ENCODE data around the gene POLR3E.

The POLR3E gene

DNA sequence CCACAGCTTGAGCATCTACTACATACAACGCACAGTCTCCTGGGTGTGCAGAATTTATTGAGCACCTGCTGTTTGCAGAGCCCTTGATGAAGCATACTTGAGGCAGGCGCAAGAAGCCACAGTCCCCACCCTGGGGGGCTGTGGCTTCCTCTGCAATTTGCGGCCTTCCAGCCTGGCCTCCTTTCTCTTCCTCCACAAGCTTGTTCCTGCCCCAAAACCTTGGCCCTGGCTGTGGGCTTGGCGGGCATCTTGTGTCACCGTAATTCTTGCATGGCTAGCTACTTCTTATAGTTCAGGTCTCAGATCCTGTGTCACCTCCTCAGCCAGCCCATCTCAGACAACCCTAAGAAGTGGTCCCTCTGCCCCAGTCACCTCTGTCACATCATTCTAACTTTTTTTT, 43.9 kb upstream of the POLR3E start:
- Histone ChIP-seq H3K4me2 (ENCODE audit: low read length) (no peak overlapping the region), H3K4me3 (ENCODE audit: low read length) (no peak overlapping the region), H3K27ac (ENCODE audit: low read depth, low read length) (no peak overlapping the region), H3K79me2 (ENCODE audit: control insufficient read depth, low read length) (no peaks in the 10 kb centered on the region), H3K9me2 (replicated peaks; ENCODE audit: control insufficient read depth, low read length) (no peaks in the 10 kb centered on the region), H3F3A (ENCODE audit: control insufficient read depth, insufficient read depth) (no peaks in the 10 kb centered on the region), H3K9me3 (ENCODE audit: control insufficient read depth, insufficient read depth, low read length) (peaks cover 6% of the 10 kb centered on the region; the same call in 1 of the 2 replicates), H3K27me3 (ENCODE audit: control insufficient read depth, low read length) (no peaks in the 10 kb centered on the region), H3K4me1 (ENCODE audit: control insufficient read depth, low read length) (no peaks in the 10 kb centered on the region), H4K20me1 (ENCODE audit: control insufficient read depth, insufficient read depth, low read depth, low read length) (no peaks in the 10 kb centered on the region), H3K36me3 (ENCODE audit: control insufficient read depth, low read length) (peaks cover 23% of the 10 kb centered on the region)
- TF ChIP-seq, protein P1, sequence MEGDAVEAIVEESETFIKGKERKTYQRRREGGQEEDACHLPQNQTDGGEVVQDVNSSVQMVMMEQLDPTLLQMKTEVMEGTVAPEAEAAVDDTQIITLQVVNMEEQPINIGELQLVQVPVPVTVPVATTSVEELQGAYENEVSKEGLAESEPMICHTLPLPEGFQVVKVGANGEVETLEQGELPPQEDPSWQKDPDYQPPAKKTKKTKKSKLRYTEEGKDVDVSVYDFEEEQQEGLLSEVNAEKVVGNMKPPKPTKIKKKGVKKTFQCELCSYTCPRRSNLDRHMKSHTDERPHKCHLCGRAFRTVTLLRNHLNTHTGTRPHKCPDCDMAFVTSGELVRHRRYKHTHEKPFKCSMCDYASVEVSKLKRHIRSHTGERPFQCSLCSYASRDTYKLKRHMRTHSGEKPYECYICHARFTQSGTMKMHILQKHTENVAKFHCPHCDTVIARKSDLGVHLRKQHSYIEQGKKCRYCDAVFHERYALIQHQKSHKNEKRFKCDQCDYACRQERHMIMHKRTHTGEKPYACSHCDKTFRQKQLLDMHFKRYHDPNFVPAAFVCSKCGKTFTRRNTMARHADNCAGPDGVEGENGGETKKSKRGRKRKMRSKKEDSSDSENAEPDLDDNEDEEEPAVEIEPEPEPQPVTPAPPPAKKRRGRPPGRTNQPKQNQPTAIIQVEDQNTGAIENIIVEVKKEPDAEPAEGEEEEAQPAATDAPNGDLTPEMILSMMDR (IDR thresholded peaks at IDR 0.05; ENCODE audit: low read depth, low read length, poor library complexity, severe bottlenecking): no peak
- no peak for TF ChIP-seq EZH2phosphoT487 (IDR thresholded peaks at IDR 0.05; ENCODE audit: borderline replicate concordance, low read length)

DNA sequence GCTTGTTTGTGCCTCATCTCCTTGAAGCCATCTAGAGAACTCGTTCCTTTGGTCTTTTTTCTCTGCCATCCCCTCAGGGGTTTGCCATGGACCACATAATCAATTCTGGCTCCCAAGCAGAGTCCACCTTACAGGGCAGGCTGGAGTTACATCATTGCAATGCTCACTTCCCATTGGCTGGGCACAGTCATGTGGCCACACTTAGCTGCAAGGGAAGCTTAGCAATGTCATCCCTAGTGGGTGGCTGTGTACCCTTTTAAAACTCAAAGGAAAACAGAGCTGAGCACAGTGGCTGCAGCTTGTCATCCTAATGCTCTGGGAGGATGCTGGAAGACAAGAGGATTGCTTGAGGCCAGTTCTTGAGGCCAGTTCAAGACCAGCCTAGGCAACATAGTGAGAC, 41.9 kb upstream of the POLR3E start:
- Histone ChIP-seq H3K4me1 (ENCODE audit: control insufficient read depth, low read length) (no peaks in the 10 kb centered on the region), H3K4me3 (ENCODE audit: low read length) (no peak overlapping the region), H3F3A (ENCODE audit: control insufficient read depth, insufficient read depth) (no peaks in the 10 kb centered on the region), H3K79me2 (ENCODE audit: control insufficient read depth, low read length) (no peaks in the 10 kb centered on the region), H3K4me2 (ENCODE audit: low read length) (no peak overlapping the region), H3K27me3 (ENCODE audit: control insufficient read depth, low read length) (no peaks in the 10 kb centered on the region), H3K9me2 (replicated peaks; ENCODE audit: control insufficient read depth, low read length) (no peaks in the 10 kb centered on the region), H3K9me3 (ENCODE audit: control insufficient read depth, insufficient read depth, low read length) (peaks cover 7% of the 10 kb centered on the region; the same call in 1 of the 2 replicates), H4K20me1 (ENCODE audit: control insufficient read depth, insufficient read depth, low read depth, low read length) (no peaks in the 10 kb centered on the region), H3K27ac (ENCODE audit: low read depth, low read length) (no peak overlapping the region), H3K36me3 (ENCODE audit: control insufficient read depth, low read length) (peaks cover 31% of the 10 kb centered on the region)
- TF ChIP-seq, protein P1 (IDR thresholded peaks at IDR 0.05; ENCODE audit: low read depth, low read length, poor library complexity, severe bottlenecking): no peak
- TF ChIP-seq EZH2phosphoT487 (IDR thresholded peaks at IDR 0.05; ENCODE audit: borderline replicate concordance, low read length): no peak

DNA sequence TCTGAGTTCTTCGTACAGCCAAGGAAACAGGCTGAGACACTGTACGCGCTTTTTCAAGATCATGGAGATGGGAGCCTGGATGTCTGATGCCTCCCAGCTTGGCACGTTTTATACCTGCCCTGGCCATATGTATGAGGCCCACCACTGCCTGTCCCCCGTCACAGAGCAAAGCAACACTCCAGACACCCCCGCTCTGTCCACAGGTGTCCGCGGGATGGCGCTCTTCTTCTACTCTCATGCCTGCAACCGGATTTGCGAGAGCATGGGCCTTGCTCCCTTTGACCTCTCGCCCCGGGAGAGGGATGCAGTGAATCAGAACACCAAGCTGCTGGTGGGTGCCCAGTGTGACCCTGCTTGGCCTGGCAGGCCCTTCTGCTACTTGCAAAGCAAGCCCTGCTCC, 39.8 kb upstream of the POLR3E start:
- no peaks in the 10 kb centered on the region for H3K27me3 ChIP-seq (ENCODE audit: control insufficient read depth, low read length)
- peaks cover 8% of the 10 kb centered on the region; the same call in 1 of the 2 replicates for H3K9me3 ChIP-seq (ENCODE audit: control insufficient read depth, insufficient read depth, low read length)
- H4K20me1 ChIP-seq (ENCODE audit: control insufficient read depth, insufficient read depth, low read depth, low read length): no peaks in the 10 kb centered on the region
- no peak overlapping the region for H3K4me3 ChIP-seq (ENCODE audit: low read length)
- no peak overlapping the region for H3K4me2 ChIP-seq (ENCODE audit: low read length)
- no peak for TF ChIP-seq EZH2phosphoT487 (IDR thresholded peaks at IDR 0.05; ENCODE audit: borderline replicate concordance, low read length)
- TF ChIP-seq, protein P1 (IDR thresholded peaks at IDR 0.05; ENCODE audit: low read depth, low read length, poor library complexity, severe bottlenecking): no peak
- H3K36me3 ChIP-seq (ENCODE audit: control insufficient read depth, low read length): peaks cover 37% of the 10 kb centered on the region
- no peaks in the 10 kb centered on the region for H3K4me1 ChIP-seq (ENCODE audit: control insufficient read depth, low read length)
- H3F3A ChIP-seq (ENCODE audit: control insufficient read depth, insufficient read depth): no peaks in the 10 kb centered on the region
- no peaks in the 10 kb centered on the region for H3K9me2 ChIP-seq (replicated peaks; ENCODE audit: control insufficient read depth, low read length)
- no peak overlapping the region for H3K27ac ChIP-seq (ENCODE audit: low read depth, low read length)
- no peaks in the 10 kb centered on the region for H3K79me2 ChIP-seq (ENCODE audit: control insufficient read depth, low read length)

Measured in DOHH2 (cell line).